ENCODE results near the gene MYO5B. TPM values are rescaled to one million over a fixed set of nuclear protein-coding genes. Genes with fewer than 3 reads are reported as not detected.

MYO5B gene
- total RNA-seq, 1 donor: under 0.01 TPM

DNA sequence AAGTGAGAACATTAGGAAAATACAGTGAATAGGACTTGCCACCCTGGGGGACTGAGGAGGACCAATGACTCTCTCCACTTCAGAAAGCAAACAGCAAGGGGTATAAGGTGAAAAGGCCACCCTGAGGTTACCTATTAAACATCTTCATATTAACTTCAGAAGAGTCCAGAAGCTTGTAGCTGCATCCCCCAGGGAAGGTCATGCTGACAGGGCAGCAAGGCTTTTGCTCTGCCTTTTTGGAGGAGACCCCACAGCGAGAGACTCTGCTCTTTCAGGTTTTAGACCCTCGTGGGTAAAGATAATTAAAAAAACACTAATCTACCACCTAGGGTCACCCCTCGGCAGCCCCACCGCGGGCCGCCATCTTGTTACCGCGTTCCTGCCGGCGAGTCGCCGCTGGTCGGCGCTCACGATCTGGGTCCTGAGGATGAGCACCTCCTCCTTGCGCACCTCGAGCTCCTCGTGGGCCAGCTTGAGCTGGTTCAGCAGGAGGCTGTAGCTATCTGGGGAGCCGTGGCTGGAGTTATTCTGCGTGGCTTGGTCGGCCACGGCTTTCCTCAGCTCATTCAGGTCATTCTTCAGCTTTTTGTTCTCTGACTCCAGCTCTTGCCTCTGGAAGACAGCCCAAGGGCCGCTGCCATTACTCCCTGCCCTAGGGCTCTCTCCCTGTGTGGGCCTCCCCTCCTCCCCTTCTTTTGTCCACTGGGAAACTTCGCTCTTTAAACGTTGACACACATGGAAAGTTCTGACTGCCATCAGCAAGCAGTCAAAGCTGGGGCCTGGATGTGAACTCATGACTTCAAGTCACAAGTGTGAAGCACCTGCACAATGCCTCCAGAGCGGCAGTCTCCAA lies 331.0 kb downstream of the MYO5B start:
- no peak overlapping the region for H3K4me3 ChIP-seq (ENCODE audit: low read depth, low read length)
- no peak for TF ChIP-seq CTCF (IDR thresholded peaks at IDR 0.05; ENCODE audit: insufficient read depth, low read depth, low read length)
- DNase-seq (ENCODE audit: low read depth): no peak

- DNase-seq (ENCODE audit: low read depth): no peak
- H3K4me3 ChIP-seq (ENCODE audit: low read depth, low read length): no peak overlapping the region
- TF ChIP-seq CTCF (IDR thresholded peaks at IDR 0.05; ENCODE audit: insufficient read depth, low read depth, low read length): no peak
These were observed 332.1 kb downstream of the MYO5B start for GRCh38 chr18:49862656-49863385.

DNA sequence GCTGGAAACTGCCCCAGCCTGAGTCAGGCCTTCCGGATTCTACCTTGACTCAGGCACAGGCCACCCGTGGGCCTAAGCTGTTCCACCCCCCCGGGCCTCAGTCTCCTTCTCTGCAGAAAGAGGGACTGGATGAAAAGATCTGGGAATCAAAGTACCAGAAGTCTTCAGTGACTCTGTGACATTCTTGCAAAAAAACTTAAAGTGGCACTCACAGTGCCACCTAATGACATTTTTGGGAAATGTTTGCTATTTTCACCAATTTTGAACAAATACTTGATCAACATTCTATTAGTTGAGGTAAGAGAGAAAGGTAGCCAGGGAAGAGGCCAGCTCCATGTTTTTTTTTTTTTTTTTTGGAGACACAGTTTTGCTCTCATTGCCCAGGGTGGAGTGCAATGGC lies 333.3 kb downstream of the MYO5B start:
- peak; percentile 40 for TF ChIP-seq CTCF (IDR thresholded peaks at IDR 0.05; ENCODE audit: insufficient read depth, low read depth, low read length)
- DNase-seq (ENCODE audit: low read depth): no peak
- no peak overlapping the region for H3K4me3 ChIP-seq (ENCODE audit: low read depth, low read length)

GRCh38 chr18:49859725-49860124 lies 335.2 kb downstream of the MYO5B start:
- no peak for TF ChIP-seq CTCF (IDR thresholded peaks at IDR 0.05; ENCODE audit: insufficient read depth, low read depth, low read length)
- DNase-seq (ENCODE audit: low read depth): no peak
- H3K4me3 ChIP-seq (ENCODE audit: low read depth, low read length): no peak overlapping the region

GRCh38 chr18:49859021-49859359 lies 336.0 kb downstream of the MYO5B start:
- DNase-seq (ENCODE audit: low read depth): no peak
- TF ChIP-seq CTCF (IDR thresholded peaks at IDR 0.05; ENCODE audit: insufficient read depth, low read depth, low read length): no peak
- H3K4me3 ChIP-seq (ENCODE audit: low read depth, low read length): no peak overlapping the region

DNA sequence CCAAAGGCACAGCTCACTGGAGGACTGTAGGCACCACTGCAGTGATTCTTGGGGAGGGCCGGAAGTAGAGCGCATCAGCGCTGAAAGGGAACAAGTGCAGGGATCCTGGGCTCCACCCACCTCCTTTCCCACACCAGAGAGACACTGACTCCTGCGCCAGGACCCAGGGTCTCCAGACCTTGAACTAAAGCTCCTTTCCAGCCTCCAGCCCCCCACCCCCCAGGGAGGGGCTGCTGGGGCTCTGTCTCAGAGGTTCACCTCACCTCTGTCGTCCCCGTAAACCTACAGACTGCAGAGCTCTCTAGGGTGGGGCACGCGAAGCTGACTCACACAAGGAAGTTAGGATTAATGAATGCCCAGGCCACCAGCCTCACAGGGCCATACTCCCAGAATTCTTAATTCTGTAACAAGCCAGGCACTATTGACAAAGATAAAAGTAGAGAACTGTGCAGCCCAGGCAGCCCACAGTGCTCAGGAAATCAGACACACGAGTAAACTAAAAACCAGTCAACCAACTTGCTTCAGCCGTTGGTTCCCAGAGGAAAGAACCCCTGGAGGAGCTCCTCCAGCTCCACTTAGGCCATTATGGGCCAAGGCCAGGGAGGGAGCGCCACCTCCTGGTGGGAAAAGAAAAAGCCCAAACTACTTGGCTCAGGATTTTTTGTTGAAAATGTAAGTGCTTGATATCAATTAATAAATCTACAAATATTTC lies 336.5 kb downstream of the MYO5B start:
- H3K4me3 ChIP-seq (ENCODE audit: low read depth, low read length): no peak overlapping the region
- DNase-seq (ENCODE audit: low read depth): peak; percentile 80
- peak; percentile 96 for TF ChIP-seq CTCF (IDR thresholded peaks at IDR 0.05; ENCODE audit: insufficient read depth, low read depth, low read length)
